H9 (cell line): ENCODE results near the gene PLAU. TPM values are rescaled to one million over a fixed set of nuclear protein-coding genes. Genes with fewer than 3 reads are reported as not detected.

Experiments used
- DNase-seq: peaks from one replicate; pipeline ENCODE4 v3.0.0-alpha.2; 2017
- H2AFZ ChIP-seq: one replicate; pipeline ENCODE4 v1.6.1; 2013; ENCODE audit warnings: mild to moderate bottlenecking, low read length, control low read depth, moderate library complexity
- H2AK5ac ChIP-seq: 2 replicates; pipeline ENCODE4 v1.6.1; 2013; ENCODE audit warnings: low read length, control low read depth, mixed read lengths; ENCODE audit not compliant: insufficient read length
- H2BK120ac ChIP-seq: one replicate; pipeline ENCODE4 v1.6.1; 2013; ENCODE audit warnings: low read depth, mild to moderate bottlenecking, low read length, control low read depth, inconsistent platforms; ENCODE audit not compliant: poor library complexity, severe bottlenecking
- H2BK12ac ChIP-seq: 2 replicates; pipeline ENCODE4 v1.6.1; 2013; ENCODE audit warnings: low read length, control low read depth, mixed read lengths, low read depth; ENCODE audit not compliant: insufficient read length
- H2BK15ac ChIP-seq: 2 replicates; pipeline ENCODE4 v1.6.1; 2013; ENCODE audit warnings: low read depth, low read length, control low read depth
- H2BK20ac ChIP-seq: one replicate; pipeline ENCODE4 v1.6.1; 2013; ENCODE audit warnings: low read depth, mild to moderate bottlenecking, low read length, control low read depth, inconsistent platforms; ENCODE audit not compliant: poor library complexity, severe bottlenecking
- H2BK5ac ChIP-seq: 2 replicates; pipeline ENCODE4 v1.6.1; 2013; ENCODE audit warnings: low read length, control low read depth, mixed read lengths; ENCODE audit not compliant: insufficient read length
- H3K14ac ChIP-seq: 2 replicates; pipeline ENCODE4 v1.6.1; 2013; ENCODE audit warnings: low read length, control low read depth; ENCODE audit not compliant: insufficient read depth
- H3K18ac ChIP-seq: 2 replicates; pipeline ENCODE4 v1.6.1; 2013; ENCODE audit warnings: low read depth, mild to moderate bottlenecking, mixed read lengths, low read length, control low read depth; ENCODE audit not compliant: insufficient read length
- H3K23ac ChIP-seq: 2 replicates; pipeline ENCODE4 v1.6.1; 2013; ENCODE audit warnings: low read length, control low read depth, mixed read lengths, low read depth; ENCODE audit not compliant: insufficient read length
- H3K23me2 ChIP-seq: 2 replicates; pipeline ENCODE4 v1.6.1; 2013; ENCODE audit warnings: low read depth, mild to moderate bottlenecking, mixed read lengths, low read length, control low read depth; ENCODE audit not compliant: insufficient read length, poor library complexity, severe bottlenecking
- H3K27ac ChIP-seq: 2 replicates; pipeline ENCODE4 v1.5.1; 2013; ENCODE audit warnings: low read length, control low read depth, mixed read lengths, low read depth; ENCODE audit not compliant: insufficient read length
- H3K27me3 ChIP-seq: 2 replicates; pipeline ENCODE4 v1.6.1; 2013; ENCODE audit warnings: low read length, control low read depth, inconsistent platforms; ENCODE audit not compliant: insufficient read depth
- H3K4ac ChIP-seq: 2 replicates; pipeline ENCODE4 v1.6.1; 2013; ENCODE audit warnings: low read depth, mild to moderate bottlenecking, control low read depth, inconsistent platforms, low read length, moderate library complexity
- H3K4me1 ChIP-seq: 2 replicates; pipeline ENCODE4 v1.6.1; 2013; ENCODE audit warnings: low read length, control low read depth, inconsistent platforms; ENCODE audit not compliant: insufficient read depth
- H3K4me2 ChIP-seq: 2 replicates; pipeline ENCODE4 v1.6.1; 2013; ENCODE audit warnings: low read length, control low read depth, mixed read lengths; ENCODE audit not compliant: insufficient read length, insufficient read depth
- H3K56ac ChIP-seq: 2 replicates; pipeline ENCODE4 v1.6.1; 2013; ENCODE audit warnings: low read depth, mild to moderate bottlenecking, mixed read lengths, low read length, control low read depth; ENCODE audit not compliant: insufficient read length
- H3K79me1 ChIP-seq: 2 replicates; pipeline ENCODE4 v1.6.1; 2013; ENCODE audit warnings: low read depth, mild to moderate bottlenecking, moderate library complexity, low read length, control low read depth, inconsistent platforms; ENCODE audit not compliant: insufficient read depth, poor library complexity, severe bottlenecking
- H3K79me2 ChIP-seq: 2 replicates; pipeline ENCODE4 v1.6.1; 2013; ENCODE audit warnings: low read length, control low read depth, inconsistent platforms; ENCODE audit not compliant: insufficient read depth
- H3K9ac ChIP-seq: 2 replicates; pipeline ENCODE4 v1.6.1; 2013; ENCODE audit warnings: low read length, control low read depth, mixed read lengths; ENCODE audit not compliant: insufficient read length; ENCODE audit errors: extremely low read depth
- H3K9me3 ChIP-seq: one replicate; pipeline ENCODE4 v1.6.1; 2013; ENCODE audit warnings: low read depth, low read length, inconsistent platforms; ENCODE audit not compliant: control insufficient read depth
- H3T11ph ChIP-seq: one replicate; pipeline ENCODE4 v1.6.1; 2013; ENCODE audit warnings: mild to moderate bottlenecking, low read length, control low read depth, inconsistent platforms
- H4K20me1 ChIP-seq: one replicate; pipeline ENCODE4 v1.6.1; 2013; ENCODE audit not compliant: control insufficient read depth, insufficient read length, insufficient read depth
- H4K5ac ChIP-seq: 2 replicates; pipeline ENCODE4 v1.6.1; 2013; ENCODE audit warnings: low read depth, mild to moderate bottlenecking, mixed read lengths, low read length, control low read depth; ENCODE audit not compliant: insufficient read length
- H4K8ac ChIP-seq: replicated peaks from 2 replicates; pipeline ENCODE4 v1.6.1; 2013; ENCODE audit warnings: low read length, control low read depth, mixed read lengths, low read depth; ENCODE audit not compliant: insufficient read length
- H4K91ac ChIP-seq: 2 replicates; pipeline ENCODE4 v1.6.1; 2013; ENCODE audit warnings: low read depth, mild to moderate bottlenecking, moderate library complexity, mixed read lengths, low read length, control low read depth; ENCODE audit not compliant: insufficient read length
- H3K27ac Mint-ChIP-seq, 3 experiments: 2 replicates in 2 of 3; 3 replicates in 1 of 3; pipeline ENCODE4 v1.8.0; 2020 to 2021; ENCODE audit warnings: mixed read lengths in 3 of 3, mild to moderate bottlenecking in 1 of 3, moderate library complexity in 1 of 3
- H3K27me3 Mint-ChIP-seq: 2 replicates; pipeline ENCODE4 v1.8.0; 2021; ENCODE audit warnings: low read depth, mild to moderate bottlenecking, moderate library complexity, mixed read lengths
- H3K36me3 Mint-ChIP-seq, 3 experiments: 2 replicates in 2 of 3; 3 replicates in 1 of 3; pipeline ENCODE4 v1.8.0; 2020 to 2021; ENCODE audit warnings: low read depth in 3 of 3, mixed read lengths in 3 of 3; ENCODE audit not compliant: insufficient read depth in 1 of 3
- H3K4me1 Mint-ChIP-seq, 2 experiments: 2 replicates each; pipeline ENCODE4 v1.8.0; 2020; ENCODE audit warnings: mixed read lengths in 2 of 2
- H3K4me3 Mint-ChIP-seq, 2 experiments: 2 replicates in 1 of 2; 3 replicates in 1 of 2; pipeline ENCODE4 v1.8.0; 2020 to 2021; ENCODE audit warnings: mild to moderate bottlenecking in 2 of 2, mixed read lengths in 2 of 2, moderate library complexity in 1 of 2
- H3K9me3 Mint-ChIP-seq, 2 experiments: 2 replicates in 1 of 2; 3 replicates in 1 of 2; pipeline ENCODE4 v1.8.0; 2020; ENCODE audit warnings: mild to moderate bottlenecking in 2 of 2, mixed read lengths in 2 of 2, moderate library complexity in 1 of 2
- WGBS: extraction: QIAGEN DNeasy Blood & Tissue Kit; methylation state at CpG from one replicate; pipeline ENCODE4 v1.1.7; 2013; ENCODE audit warnings: missing lambda C conversion rate, low lambda C conversion rate, mixed read lengths; ENCODE audit not compliant: insufficient read length; ENCODE audit errors: extremely low coverage; 5-methylcytosine and 5-hydroxymethylcytosine counted together
- total RNA-seq: library from RNA; stranded (reverse); gene quantifications from 2 replicates; pipeline ENCODE4 v1.2.1, GENCODE V29; 2021
- TF ChIP-seq, protein P1 (sequence below): fragments of 200-600 bp; sonication (generic); conservative IDR thresholded peaks from 3 replicates; pipeline ENCODE4 v1.8.0; 2021; ENCODE audit warnings: antibody characterized with exemption, mild to moderate bottlenecking

The PLAU gene
- total RNA-seq, 1 experiment from 2014 or later: 15.0 TPM

DNA sequence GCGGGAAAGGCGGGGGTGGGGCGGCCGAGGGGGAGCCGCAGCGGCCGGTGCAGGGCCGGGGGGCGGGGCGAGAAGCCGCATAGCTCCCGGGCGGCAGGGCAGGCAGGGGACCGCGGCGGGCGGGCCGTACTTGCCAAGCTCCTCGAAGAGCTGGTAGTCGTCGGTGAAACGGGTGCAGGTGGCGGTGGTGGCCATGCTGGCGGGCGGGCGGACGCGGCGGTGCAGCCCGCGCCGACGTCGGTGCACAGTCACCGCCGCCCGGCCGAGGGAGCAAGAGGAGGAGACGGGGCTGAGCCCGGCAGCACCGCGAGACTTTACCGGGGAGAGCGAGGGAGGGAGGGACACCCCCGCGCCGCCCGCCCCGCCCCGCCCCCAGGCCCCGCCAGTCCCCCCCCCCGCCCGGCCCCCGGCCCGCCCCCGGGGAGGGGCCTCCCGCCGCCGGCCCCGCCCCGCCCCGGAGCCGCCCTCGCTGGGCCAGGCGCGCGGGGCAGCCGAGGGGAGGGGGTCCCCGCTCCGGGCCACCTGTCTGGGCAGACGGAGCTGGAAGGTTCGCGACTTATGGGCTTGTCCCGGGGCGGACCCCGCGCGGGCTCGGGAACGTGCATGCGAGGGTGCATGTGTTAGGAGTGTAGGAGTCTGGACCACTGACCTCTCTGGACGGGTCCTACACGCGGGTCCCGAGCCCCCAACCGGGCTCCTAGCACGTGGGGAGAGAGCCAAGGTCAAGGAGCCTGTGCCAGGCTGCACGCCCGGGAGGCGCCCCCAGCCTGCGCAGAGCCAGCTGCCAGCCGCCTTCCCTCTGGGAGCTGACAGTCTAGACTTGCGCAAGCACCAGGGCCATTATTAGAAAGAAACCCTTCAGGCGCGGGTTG lies 36.4 kb upstream of the PLAU start, which contains the start of gene CAMK2G:
Gene CAMK2G (minus strand): TSS at position 289 of the 872 bp plus-strand sequence. CDS start 94 bp downstream, at position 195.
- Histone ChIP-seq H2AFZ (no peak within 1 kb of the TSS), H3K4ac (no peak within 1 kb of the TSS), H2BK120ac (no peak within 1 kb of the TSS), H3K9me3 (no peaks in the 10 kb centered on the region), H3K27me3 (no peaks in the 10 kb centered on the region), H3K23ac (no peak within 1 kb of the TSS), H2BK20ac (no peak within 1 kb of the TSS), H3K23me2 (peaks cover 3% of the 10 kb centered on the region), H3K18ac (no peak within 1 kb of the TSS), H4K91ac (no peak within 1 kb of the TSS), H2AK5ac (no peak within 1 kb of the TSS), H2BK15ac (no peak within 1 kb of the TSS; the same call in 1 of the 2 replicates), H3K79me2 (no peaks in the 10 kb centered on the region; the same call in 1 of the 2 replicates), H3K4me2 (peak within 1 kb of the TSS; percentile 52), H3K14ac (no peak within 1 kb of the TSS; the same call in 1 of the 2 replicates), H3T11ph (no peak within 1 kb of the TSS), H4K20me1 (peaks cover 2% of the 10 kb centered on the region), H2BK12ac (no peak within 1 kb of the TSS), H3K9ac (no peak within 1 kb of the TSS), H3K27ac (no peak within 1 kb of the TSS), H3K56ac (no peak within 1 kb of the TSS), H3K4me1 (peaks cover 2% of the 10 kb centered on the region; the same call in 1 of the 2 replicates), H4K5ac (no peak within 1 kb of the TSS), H3K79me1 (no peaks in the 10 kb centered on the region), H4K8ac (no peak within 1 kb of the TSS), H2BK5ac (no peak within 1 kb of the TSS)
- TF ChIP-seq, protein P1, sequence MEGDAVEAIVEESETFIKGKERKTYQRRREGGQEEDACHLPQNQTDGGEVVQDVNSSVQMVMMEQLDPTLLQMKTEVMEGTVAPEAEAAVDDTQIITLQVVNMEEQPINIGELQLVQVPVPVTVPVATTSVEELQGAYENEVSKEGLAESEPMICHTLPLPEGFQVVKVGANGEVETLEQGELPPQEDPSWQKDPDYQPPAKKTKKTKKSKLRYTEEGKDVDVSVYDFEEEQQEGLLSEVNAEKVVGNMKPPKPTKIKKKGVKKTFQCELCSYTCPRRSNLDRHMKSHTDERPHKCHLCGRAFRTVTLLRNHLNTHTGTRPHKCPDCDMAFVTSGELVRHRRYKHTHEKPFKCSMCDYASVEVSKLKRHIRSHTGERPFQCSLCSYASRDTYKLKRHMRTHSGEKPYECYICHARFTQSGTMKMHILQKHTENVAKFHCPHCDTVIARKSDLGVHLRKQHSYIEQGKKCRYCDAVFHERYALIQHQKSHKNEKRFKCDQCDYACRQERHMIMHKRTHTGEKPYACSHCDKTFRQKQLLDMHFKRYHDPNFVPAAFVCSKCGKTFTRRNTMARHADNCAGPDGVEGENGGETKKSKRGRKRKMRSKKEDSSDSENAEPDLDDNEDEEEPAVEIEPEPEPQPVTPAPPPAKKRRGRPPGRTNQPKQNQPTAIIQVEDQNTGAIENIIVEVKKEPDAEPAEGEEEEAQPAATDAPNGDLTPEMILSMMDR: no peak
- peak; percentile 87 for DNase-seq
- Mint-ChIP-seq H3K27me3 (peaks cover 10% of the 10 kb centered on the region), H3K27ac (no peak within 1 kb of the TSS; a peak in 2 of 7 replicates), H3K4me1 (peaks cover 24 to 29% of the 10 kb centered on the region in 2 experiments), H3K36me3 (peaks cover 16 to 31% (median 19%) of the 10 kb centered on the region in 3 experiments), H3K9me3 (no peaks in the 10 kb centered on the region), H3K4me3 (peak within 1 kb of the TSS; percentile 72 to 84)
- no CpG with 5 or more reads among the region's 95 CpGs for WGBS
